Kidney glomerular epithelial cell (primary cell): ENCODE measurements around the gene APOBEC3H.

Experiments
- DNase-seq: peaks from one replicate; lab custom pipeline; 2025; lab: John Stamatoyannopoulos, UW

Gene APOBEC3H

GRCh38 chr22:39110631-39111561 lies 13.9 kb downstream of the APOBEC3H start:
- no peak for DNase-seq

GRCh38 chr22:39114112-39114511 lies 17.1 kb downstream of the APOBEC3H start:
- no peak for DNase-seq

GRCh38 chr22:39115570-39115969 lies 18.5 kb downstream of the APOBEC3H start:
- no peak for DNase-seq

- DNase-seq, result no peak
These were observed 19.1 kb downstream of the APOBEC3H start for GRCh38 chr22:39115977-39116621.

GRCh38 chr22:39117585-39118191 lies 20.6 kb downstream of the APOBEC3H start:
- no peak for DNase-seq

- DNase-seq, result no peak
These were observed 23.9 kb downstream of the APOBEC3H start for GRCh38 chr22:39120983-39121382.

GRCh38 chr22:39122772-39123470 lies 25.9 kb downstream of the APOBEC3H start:
- DNase-seq, result no peak

- no peak for DNase-seq
These were observed 26.9 kb downstream of the APOBEC3H start for GRCh38 chr22:39123751-39124581.

GRCh38 chr22:39125622-39126021 lies 28.6 kb downstream of the APOBEC3H start:
- DNase-seq, result no peak

- no peak for DNase-seq
These were observed 31.5 kb downstream of the APOBEC3H start for GRCh38 chr22:39128508-39128907.

- DNase-seq, result no peak
These were observed 32.0 kb downstream of the APOBEC3H start for GRCh38 chr22:39129081-39129480.

- DNase-seq, result no peak
These were observed 32.7 kb downstream of the APOBEC3H start for GRCh38 chr22:39129746-39130145.

- no peak for DNase-seq
These were observed 33.2 kb downstream of the APOBEC3H start for GRCh38 chr22:39130152-39130704.

- DNase-seq, result no peak
These were observed 34.1 kb downstream of the APOBEC3H start for GRCh38 chr22:39130892-39131855.

- no peak for DNase-seq
These were observed 35.2 kb downstream of the APOBEC3H start for GRCh38 chr22:39132281-39132680.

- DNase-seq, result no peak
These were observed 36.0 kb downstream of the APOBEC3H start for GRCh38 chr22:39132871-39133524.

- DNase-seq, result no peak
These were observed 36.8 kb downstream of the APOBEC3H start for GRCh38 chr22:39133871-39134270.

- DNase-seq, result no peak
These were observed 37.5 kb downstream of the APOBEC3H start for GRCh38 chr22:39134366-39135091.
